Ovary (tissue), 3 donors: Measurements from ENCODE around the gene TOP1.

Source experiments
- POLR2A ChIP-seq: fragments of 450-650 bp; IDR thresholded peaks from one replicate; pipeline ENCODE4 v1.6.1; 2017; ENCODE audit warnings: antibody characterized with exemption, mild to moderate bottlenecking, moderate library complexity
- TF ChIP-seq, protein P1 (sequence below), 3 donors: fragments of 450-650 bp in 2 of 3; fragments of 200-600 bp in 1 of 3; IDR thresholded peaks; one replicate each; pipeline versions ENCODE4 v1.5.1 to v1.8.0; 2016 to 2022; ENCODE audit warnings: antibody characterized with exemption in 3 of 3, mild to moderate bottlenecking in 1 of 3
- donor health status: DM: no; HTN: no; CAD: no.

DNA sequence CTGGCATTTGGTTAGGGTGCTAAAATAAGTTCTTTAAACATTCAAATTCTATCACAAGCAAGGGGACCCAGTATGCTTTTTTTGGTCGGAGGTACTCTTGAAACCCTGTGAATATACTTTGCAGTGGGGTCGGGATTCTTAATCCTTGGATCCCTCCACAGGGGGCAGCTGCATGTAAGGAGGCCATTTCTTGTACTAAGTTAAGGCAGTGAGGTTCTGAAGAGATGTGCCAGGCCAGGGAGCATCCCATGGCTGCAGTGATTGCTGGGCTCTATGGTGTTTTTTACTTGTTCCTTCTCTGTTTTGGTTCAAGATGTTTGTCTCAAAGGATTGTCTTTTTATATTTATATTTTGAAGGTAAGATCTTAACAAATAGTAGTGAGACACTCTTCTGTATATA, 50.4 kb downstream of the TOP1 start:
- TF ChIP-seq POLR2A, result no peak
- TF ChIP-seq, protein P1, sequence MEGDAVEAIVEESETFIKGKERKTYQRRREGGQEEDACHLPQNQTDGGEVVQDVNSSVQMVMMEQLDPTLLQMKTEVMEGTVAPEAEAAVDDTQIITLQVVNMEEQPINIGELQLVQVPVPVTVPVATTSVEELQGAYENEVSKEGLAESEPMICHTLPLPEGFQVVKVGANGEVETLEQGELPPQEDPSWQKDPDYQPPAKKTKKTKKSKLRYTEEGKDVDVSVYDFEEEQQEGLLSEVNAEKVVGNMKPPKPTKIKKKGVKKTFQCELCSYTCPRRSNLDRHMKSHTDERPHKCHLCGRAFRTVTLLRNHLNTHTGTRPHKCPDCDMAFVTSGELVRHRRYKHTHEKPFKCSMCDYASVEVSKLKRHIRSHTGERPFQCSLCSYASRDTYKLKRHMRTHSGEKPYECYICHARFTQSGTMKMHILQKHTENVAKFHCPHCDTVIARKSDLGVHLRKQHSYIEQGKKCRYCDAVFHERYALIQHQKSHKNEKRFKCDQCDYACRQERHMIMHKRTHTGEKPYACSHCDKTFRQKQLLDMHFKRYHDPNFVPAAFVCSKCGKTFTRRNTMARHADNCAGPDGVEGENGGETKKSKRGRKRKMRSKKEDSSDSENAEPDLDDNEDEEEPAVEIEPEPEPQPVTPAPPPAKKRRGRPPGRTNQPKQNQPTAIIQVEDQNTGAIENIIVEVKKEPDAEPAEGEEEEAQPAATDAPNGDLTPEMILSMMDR (IDR thresholded peaks at IDR 0.05), result no peak
